ENCODE results near the gene PEX14.

The PEX14 gene

GRCh38 chr1:10637834-10638558, 163.2 kb downstream of the PEX14 start:
- DNase-seq, result no peak

GRCh38 chr1:10638559-10639005, 163.8 kb downstream of the PEX14 start:
- no peak for DNase-seq

GRCh38 chr1:10639011-10639774, 164.4 kb downstream of the PEX14 start:
- DNase-seq, result no peak

- no peak for DNase-seq
These were observed 165.2 kb downstream of the PEX14 start for GRCh38 chr1:10639775-10640578.

- DNase-seq, result no peak
These were observed 166.2 kb downstream of the PEX14 start for GRCh38 chr1:10640843-10641553.

- DNase-seq, result no peak
These were observed 167.2 kb downstream of the PEX14 start for GRCh38 chr1:10641976-10642375.

- no peak for DNase-seq
These were observed 167.8 kb downstream of the PEX14 start for GRCh38 chr1:10642403-10643080.

- DNase-seq, result no peak
These were observed 169.0 kb downstream of the PEX14 start for GRCh38 chr1:10643607-10644306.

GRCh38 chr1:10644307-10645128, 169.8 kb downstream of the PEX14 start:
- no peak for DNase-seq

- DNase-seq, result no peak
These were observed 171.7 kb downstream of the PEX14 start for GRCh38 chr1:10646347-10646861.

- no peak for DNase-seq
These were observed 172.8 kb downstream of the PEX14 start for GRCh38 chr1:10647414-10648170.

- DNase-seq, result no peak
These were observed 174.2 kb downstream of the PEX14 start for GRCh38 chr1:10648689-10649516.

- DNase-seq, result no peak
These were observed 174.9 kb downstream of the PEX14 start for GRCh38 chr1:10649517-10650201.

- no peak for DNase-seq
These were observed 176.0 kb downstream of the PEX14 start for GRCh38 chr1:10650556-10651388.

- no peak for DNase-seq
These were observed 176.6 kb downstream of the PEX14 start for GRCh38 chr1:10651389-10651766.

- no peak for DNase-seq
These were observed 177.0 kb downstream of the PEX14 start for GRCh38 chr1:10651793-10652192.

GRCh38 chr1:10652626-10653025, 177.9 kb downstream of the PEX14 start:
- DNase-seq, result no peak

Measured in NCI-H774 (cell line).